Measurements from ENCODE around the gene WNT11.

DNA sequence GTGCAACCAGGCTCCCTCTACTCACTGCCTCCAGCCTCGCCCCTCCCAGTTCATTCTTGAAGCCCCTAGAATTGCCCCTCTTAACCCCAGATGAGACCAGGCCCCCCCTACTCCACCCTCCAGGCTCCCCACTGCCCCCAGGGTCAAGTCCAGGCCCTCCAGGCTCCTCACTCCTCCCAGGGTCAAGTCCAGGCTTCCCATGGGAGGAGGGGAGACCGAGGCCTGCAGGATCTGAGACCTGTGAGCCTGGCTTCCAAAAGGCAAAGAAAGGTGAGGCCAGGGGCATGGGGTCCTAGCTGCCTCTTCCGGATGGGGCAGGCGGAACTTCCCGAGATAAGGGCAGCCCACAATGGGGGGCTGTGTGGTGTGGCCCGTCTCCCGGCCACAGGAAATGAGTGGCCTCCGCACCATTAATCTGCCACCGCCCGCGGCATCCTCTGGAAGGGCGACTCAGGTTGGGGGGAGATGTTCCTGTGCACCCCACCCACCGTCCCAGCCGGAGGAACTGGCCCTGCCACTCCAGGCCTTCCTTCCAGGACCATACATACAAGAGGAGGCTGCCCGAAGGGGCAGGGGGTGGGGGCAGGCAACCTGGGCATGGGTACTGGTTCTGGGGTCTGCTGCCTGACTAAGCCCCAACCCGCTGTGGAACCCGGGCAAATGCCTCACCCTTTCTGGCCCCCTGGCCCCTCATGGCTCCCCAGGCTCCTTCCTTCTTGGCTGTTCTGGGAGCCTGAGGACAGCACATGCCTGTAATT lies 35.1 kb upstream of the WNT11 start:
- TF ChIP-seq, protein P1, sequence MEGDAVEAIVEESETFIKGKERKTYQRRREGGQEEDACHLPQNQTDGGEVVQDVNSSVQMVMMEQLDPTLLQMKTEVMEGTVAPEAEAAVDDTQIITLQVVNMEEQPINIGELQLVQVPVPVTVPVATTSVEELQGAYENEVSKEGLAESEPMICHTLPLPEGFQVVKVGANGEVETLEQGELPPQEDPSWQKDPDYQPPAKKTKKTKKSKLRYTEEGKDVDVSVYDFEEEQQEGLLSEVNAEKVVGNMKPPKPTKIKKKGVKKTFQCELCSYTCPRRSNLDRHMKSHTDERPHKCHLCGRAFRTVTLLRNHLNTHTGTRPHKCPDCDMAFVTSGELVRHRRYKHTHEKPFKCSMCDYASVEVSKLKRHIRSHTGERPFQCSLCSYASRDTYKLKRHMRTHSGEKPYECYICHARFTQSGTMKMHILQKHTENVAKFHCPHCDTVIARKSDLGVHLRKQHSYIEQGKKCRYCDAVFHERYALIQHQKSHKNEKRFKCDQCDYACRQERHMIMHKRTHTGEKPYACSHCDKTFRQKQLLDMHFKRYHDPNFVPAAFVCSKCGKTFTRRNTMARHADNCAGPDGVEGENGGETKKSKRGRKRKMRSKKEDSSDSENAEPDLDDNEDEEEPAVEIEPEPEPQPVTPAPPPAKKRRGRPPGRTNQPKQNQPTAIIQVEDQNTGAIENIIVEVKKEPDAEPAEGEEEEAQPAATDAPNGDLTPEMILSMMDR (IDR thresholded peaks at IDR 0.05; ENCODE audit: low read length) = no peak
- TF ChIP-seq EZH2phosphoT487 (IDR thresholded peaks at IDR 0.05; ENCODE audit: low read length) (no peak), EZH2 (optimal IDR thresholded peaks at IDR 0.05; ENCODE audit: low read depth, low read length) (no peak)

Measured in MM.1S (cell line).